GM18505 (cell line): ENCODE results near the gene ACO2.

Source experiments
- ATAC-seq: cut with Tn5 transposase; IDR thresholded peaks from one replicate; pipeline ENCODE4 v1.9.1; 2021; ENCODE audit not compliant: unreplicated experiment
- POLR2A ChIP-seq: IDR thresholded peaks from 4 replicates; pipeline ENCODE4 v1.6.1; 2011; ENCODE audit warnings: borderline replicate concordance; ENCODE audit not compliant: insufficient read depth, insufficient read length; ENCODE audit errors: extremely low read depth

The ACO2 gene

GRCh38 chr22:41575533-41575932 lies 106.6 kb downstream of the ACO2 start:
- no peak for ATAC-seq
- no peak for TF ChIP-seq POLR2A

GRCh38 chr22:41576877-41577276 lies 108.0 kb downstream of the ACO2 start:
- ATAC-seq: no peak
- TF ChIP-seq POLR2A: no peak

GRCh38 chr22:41578114-41578513 lies 109.2 kb downstream of the ACO2 start:
- ATAC-seq: no peak
- no peak for TF ChIP-seq POLR2A
